Choroid plexus epithelial cell (primary cell): Measurements from ENCODE around the gene PCED1B.

Source experiments
- DNase-seq: peaks from one replicate; pipeline ENCODE4 v3.0.0-alpha.2; 2010; ENCODE audit warnings: low read depth
- H3K4me3 ChIP-seq: 2 replicates; pipeline ENCODE4 v1.5.1; 2011; ENCODE audit warnings: low read depth, mild to moderate bottlenecking, control low read depth, low read length, moderate library complexity
- TF ChIP-seq, protein P1 (sequence below): conservative IDR thresholded peaks from 2 replicates; pipeline ENCODE4 v1.5.1; 2011; ENCODE audit warnings: low read depth, mild to moderate bottlenecking, control low read depth, inconsistent platforms, low read length, moderate library complexity

The PCED1B gene

GRCh38 chr12:47077206-47078085 lies 2.0 kb upstream of the PCED1B start:
- no peak for DNase-seq
- no peak overlapping the region for H3K4me3 ChIP-seq
- TF ChIP-seq, protein P1, sequence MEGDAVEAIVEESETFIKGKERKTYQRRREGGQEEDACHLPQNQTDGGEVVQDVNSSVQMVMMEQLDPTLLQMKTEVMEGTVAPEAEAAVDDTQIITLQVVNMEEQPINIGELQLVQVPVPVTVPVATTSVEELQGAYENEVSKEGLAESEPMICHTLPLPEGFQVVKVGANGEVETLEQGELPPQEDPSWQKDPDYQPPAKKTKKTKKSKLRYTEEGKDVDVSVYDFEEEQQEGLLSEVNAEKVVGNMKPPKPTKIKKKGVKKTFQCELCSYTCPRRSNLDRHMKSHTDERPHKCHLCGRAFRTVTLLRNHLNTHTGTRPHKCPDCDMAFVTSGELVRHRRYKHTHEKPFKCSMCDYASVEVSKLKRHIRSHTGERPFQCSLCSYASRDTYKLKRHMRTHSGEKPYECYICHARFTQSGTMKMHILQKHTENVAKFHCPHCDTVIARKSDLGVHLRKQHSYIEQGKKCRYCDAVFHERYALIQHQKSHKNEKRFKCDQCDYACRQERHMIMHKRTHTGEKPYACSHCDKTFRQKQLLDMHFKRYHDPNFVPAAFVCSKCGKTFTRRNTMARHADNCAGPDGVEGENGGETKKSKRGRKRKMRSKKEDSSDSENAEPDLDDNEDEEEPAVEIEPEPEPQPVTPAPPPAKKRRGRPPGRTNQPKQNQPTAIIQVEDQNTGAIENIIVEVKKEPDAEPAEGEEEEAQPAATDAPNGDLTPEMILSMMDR, result no peak

DNA sequence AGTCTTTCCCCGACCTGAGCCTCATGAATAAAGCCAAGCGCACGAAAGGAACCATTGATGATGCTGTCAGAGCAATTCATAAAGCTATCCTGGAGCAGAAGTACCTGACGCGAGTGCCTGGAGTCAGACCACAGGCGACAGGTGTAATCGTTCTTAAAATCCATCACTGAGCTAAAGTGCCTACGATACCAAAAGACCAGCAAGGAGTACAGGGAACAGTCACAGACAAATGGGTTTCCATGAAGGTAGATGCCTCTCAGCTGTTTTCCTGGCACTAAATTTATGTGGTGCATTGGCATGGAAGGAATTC lies 1.4 kb upstream of the PCED1B start:
- TF ChIP-seq, protein P1, result no peak
- no peak for DNase-seq
- peak overlapping the region; percentile 75 for H3K4me3 ChIP-seq

GRCh38 chr12:47078733-47079467 lies 521 bp upstream of the PCED1B start:
- peak overlapping the region; percentile 75 for H3K4me3 ChIP-seq
- no peak for DNase-seq
- TF ChIP-seq, protein P1, result no peak

GRCh38 chr12:47079981-47080724 lies 732 bp downstream of the PCED1B start:
- peak; percentile 59 for DNase-seq
- peak overlapping the region; percentile 75 for H3K4me3 ChIP-seq
- TF ChIP-seq, protein P1, result no peak

DNA sequence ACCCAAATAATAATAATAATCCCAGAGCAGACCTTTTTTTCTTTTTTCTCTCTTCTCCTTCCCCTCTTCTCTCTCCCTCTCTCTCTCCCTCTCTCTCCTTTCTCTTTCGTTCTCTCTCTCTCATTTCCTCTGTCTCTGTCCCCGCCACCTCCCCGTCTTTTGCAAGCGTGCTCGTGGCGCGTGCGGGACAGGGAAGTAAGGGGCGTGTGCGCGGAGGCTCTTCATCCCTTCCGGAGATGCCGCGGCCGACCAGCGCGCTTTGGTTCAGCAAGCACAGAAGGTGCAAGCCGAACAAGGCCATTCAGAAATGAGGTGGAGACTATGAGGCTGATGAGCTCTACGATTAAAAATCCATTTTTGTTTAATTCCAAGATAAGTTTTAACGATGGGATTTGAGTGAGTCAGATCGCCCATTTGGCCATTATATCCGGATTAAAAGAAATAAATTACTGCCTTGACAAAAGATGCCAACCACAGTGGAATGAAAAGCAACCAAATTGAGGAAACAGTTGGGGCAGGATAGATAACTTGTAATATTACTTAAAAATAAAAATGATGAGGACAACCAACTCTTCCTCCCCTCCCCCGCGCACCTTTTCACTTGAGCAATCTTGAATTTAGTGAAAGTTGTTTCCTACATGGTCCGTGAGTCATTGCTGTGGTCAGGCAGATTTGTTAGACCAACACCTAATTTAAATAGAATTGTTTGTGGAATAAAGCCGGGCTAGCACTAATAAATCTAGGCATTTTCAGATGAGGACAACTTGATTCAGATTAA lies 1.5 kb downstream of the PCED1B start:
- DNase-seq, result peak; percentile 70
- TF ChIP-seq, protein P1, result no peak
- peak overlapping the region; percentile 75 for H3K4me3 ChIP-seq

GRCh38 chr12:47082283-47082682 lies 2.9 kb downstream of the PCED1B start:
- TF ChIP-seq, protein P1, result no peak
- no peak overlapping the region for H3K4me3 ChIP-seq
- no peak for DNase-seq
